GM12865 (cell line): ENCODE measurements around the gene LINC00632.

Source experiments
- DNase-seq: peaks from one replicate; pipeline ENCODE4 v3.0.0; 2010; ENCODE audit warnings: low read depth
- H3K4me3 ChIP-seq: 2 replicates; pipeline ENCODE4 v1.5.1; 2011; ENCODE audit warnings: mild to moderate bottlenecking, low read depth, low read length, control low read depth
- CTCF ChIP-seq: IDR thresholded peaks from 2 replicates; pipeline ENCODE4 v1.5.1; 2011; ENCODE audit warnings: low read length, control low read depth, low read depth, inconsistent platforms; ENCODE audit not compliant: insufficient read depth; ENCODE audit errors: missing control alignments

LINC00632 gene

GRCh38 chrX:140822861-140823260 lies 113.3 kb downstream of the LINC00632 start:
- H3K4me3 ChIP-seq = no peak overlapping the region
- no peak for TF ChIP-seq CTCF
- DNase-seq = no peak

DNA sequence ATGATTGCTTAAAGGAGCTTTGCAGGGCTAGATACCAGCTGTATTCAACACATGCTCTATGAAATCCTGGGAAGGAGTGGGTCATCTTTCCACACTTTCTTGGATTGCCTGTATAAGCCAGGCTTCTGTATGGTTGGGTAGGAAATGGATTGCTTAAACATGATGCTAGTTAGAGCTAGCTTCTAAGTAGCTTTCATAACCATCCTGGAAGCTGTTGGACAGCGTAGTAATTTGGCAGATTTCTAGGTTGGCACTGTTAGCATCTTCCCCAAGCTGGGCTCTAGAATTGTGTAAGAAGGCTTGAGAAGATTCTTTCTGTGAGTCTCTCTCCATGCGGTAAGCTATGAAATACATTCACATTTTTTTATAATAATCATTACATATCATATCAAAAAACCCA lies 127.3 kb downstream of the LINC00632 start:
- TF ChIP-seq CTCF = no peak
- DNase-seq = no peak

More for the DNA sequence above, 127.3 kb downstream of the LINC00632 start:
- no peak overlapping the region for H3K4me3 ChIP-seq
